Adipocyte (in vitro differentiated cells): ENCODE measurements around the gene CDH23.

Source experiments
- DNase-seq: peaks from one replicate; pipeline ENCODE4 v3.0.0-alpha.2; 2015; ENCODE audit warnings: low read depth
- H3K27me3 ChIP-seq: replicated peaks from 2 replicates; pipeline ENCODE4 v1.7.0; 2013; ENCODE audit warnings: mild to moderate bottlenecking, low read length, moderate library complexity; ENCODE audit not compliant: control insufficient read depth, insufficient read depth
- H3K36me3 ChIP-seq: 2 replicates; pipeline ENCODE4 v1.7.0; 2013; ENCODE audit warnings: low read length, mild to moderate bottlenecking, moderate library complexity; ENCODE audit not compliant: control insufficient read depth, insufficient read depth, severe bottlenecking
- H3K4me1 ChIP-seq: 2 replicates; pipeline ENCODE4 v1.7.0; 2013; ENCODE audit warnings: mild to moderate bottlenecking, low read length, moderate library complexity; ENCODE audit not compliant: control insufficient read depth, insufficient read depth
- H3K4me3 ChIP-seq: 2 replicates; pipeline ENCODE4 v1.7.0; 2013; ENCODE audit warnings: mild to moderate bottlenecking, low read length, moderate library complexity
- H3K9ac ChIP-seq: 2 replicates; pipeline ENCODE4 v1.7.0; 2013; ENCODE audit warnings: mild to moderate bottlenecking, low read length, moderate library complexity
- H3K9me3 ChIP-seq: 2 replicates; pipeline ENCODE4 v1.7.0; 2013; ENCODE audit warnings: mild to moderate bottlenecking, low read length, moderate library complexity; ENCODE audit not compliant: control insufficient read depth

CDH23 gene

DNA sequence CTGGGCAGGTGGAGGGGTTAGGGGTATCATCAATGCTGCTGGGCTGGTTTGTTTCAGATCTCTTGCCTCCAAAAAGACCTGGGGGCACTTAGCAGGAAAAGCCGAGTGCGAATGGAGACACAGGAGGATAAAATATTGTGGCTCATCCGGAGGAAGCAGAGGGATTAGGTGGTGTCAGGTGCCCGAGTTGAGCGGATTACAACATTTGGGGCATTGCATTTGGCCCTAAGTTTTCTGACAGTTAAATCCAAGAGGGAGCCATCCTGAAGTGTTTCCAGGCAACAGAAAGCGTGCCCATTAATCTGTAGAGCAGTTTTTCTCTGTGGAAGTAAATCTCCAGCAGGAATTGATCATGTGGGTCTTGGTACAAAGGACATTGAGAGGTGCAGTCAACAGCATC lies 85.9 kb downstream of the CDH23 start:
- no peak overlapping the region for H3K4me3 ChIP-seq
- no peak for DNase-seq
- peaks cover 68% of the 10 kb centered on the region for H3K27me3 ChIP-seq
- H3K9me3 ChIP-seq, result no peaks in the 10 kb centered on the region
- H3K36me3 ChIP-seq, result no peaks in the 10 kb centered on the region
- H3K9ac ChIP-seq, result no peak overlapping the region
- no peaks in the 10 kb centered on the region for H3K4me1 ChIP-seq

- Histone ChIP-seq H3K9ac (no peak overlapping the region), H3K4me3 (no peak overlapping the region), H3K36me3 (no peaks in the 10 kb centered on the region), H3K4me1 (no peaks in the 10 kb centered on the region), H3K27me3 (peaks cover 64% of the 10 kb centered on the region), H3K9me3 (peaks cover under 1% of the 10 kb centered on the region)
- no peak for DNase-seq
These were observed 86.4 kb downstream of the CDH23 start for GRCh38 chr10:71483135-71483534.

DNA sequence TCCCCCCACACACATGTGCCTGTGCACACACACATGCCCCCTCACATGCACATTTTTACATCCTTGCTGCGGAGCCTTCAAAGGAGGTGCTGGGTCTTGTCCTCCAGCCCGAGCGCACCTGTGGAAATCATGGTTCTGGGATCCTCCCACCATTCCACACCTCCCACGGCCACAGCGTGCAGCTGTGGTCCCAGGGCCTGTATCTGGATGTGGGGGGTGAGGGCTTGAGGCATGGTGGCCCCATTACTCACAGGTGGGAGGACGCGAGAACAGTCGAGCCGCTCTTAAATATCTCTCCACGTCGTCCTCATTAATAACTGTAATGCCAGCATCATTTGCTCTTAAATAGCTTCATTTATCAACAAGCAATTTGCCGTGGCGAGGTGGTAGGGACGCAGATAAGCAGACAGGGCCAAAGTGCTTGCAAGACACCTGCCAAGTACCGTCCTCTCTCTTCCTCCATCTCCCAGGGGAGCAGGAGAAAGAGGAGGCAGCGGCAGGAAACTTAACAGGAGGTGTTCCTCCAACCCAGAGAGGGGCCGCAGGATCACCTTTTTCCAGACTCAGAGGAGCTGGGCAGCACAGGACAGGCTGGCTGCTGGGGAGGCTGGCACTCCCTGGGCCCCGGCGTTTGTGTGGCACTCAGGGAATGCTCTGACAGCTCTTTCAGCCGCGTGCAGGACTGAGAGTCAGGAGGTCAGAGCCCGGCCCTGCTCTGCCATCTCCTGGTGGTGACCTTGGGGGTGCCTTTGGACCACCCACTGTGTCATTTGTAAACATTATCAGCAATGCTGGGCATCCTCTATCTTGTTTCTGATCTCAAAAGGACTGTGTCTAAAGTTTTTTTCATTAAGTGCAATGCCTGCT lies 87.4 kb downstream of the CDH23 start:
- peaks cover 11% of the 10 kb centered on the region for H3K9me3 ChIP-seq
- no peak for DNase-seq
- H3K4me3 ChIP-seq, result no peak overlapping the region
- H3K4me1 ChIP-seq, result no peaks in the 10 kb centered on the region
- no peaks in the 10 kb centered on the region for H3K36me3 ChIP-seq
- no peak overlapping the region for H3K9ac ChIP-seq
- peaks cover 54% of the 10 kb centered on the region for H3K27me3 ChIP-seq

GRCh38 chr10:71486484-71487114 lies 89.9 kb downstream of the CDH23 start:
- Histone ChIP-seq H3K9me3 (peaks cover 17% of the 10 kb centered on the region), H3K27me3 (peaks cover 40% of the 10 kb centered on the region), H3K36me3 (no peaks in the 10 kb centered on the region), H3K9ac (no peak overlapping the region), H3K4me1 (no peaks in the 10 kb centered on the region), H3K4me3 (no peak overlapping the region)
- peak; percentile 16 for DNase-seq

DNA sequence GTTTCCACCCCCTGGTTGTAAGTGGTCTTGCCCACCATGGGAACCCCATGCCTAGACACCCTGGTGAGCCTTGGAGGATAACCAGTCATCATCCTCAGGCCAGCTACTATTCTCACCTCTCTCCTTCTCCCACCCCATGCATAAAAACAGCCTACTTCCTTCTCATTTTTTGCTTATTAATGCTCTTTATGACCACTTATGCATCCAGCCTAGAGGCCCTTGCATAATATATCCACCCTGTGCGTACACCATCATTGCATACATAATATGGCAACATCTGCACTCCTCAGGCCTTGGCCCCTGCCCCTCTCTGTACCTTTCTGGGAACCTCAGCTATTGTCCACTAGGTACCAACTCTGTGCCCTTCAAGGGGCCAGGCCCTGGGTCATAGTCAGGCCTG lies 91.0 kb downstream of the CDH23 start:
- no peak overlapping the region for H3K4me3 ChIP-seq
- H3K4me1 ChIP-seq, result no peaks in the 10 kb centered on the region
- peaks cover 43% of the 10 kb centered on the region for H3K27me3 ChIP-seq
- no peaks in the 10 kb centered on the region for H3K36me3 ChIP-seq
- H3K9ac ChIP-seq, result no peak overlapping the region
- no peak for DNase-seq
- peaks cover 17% of the 10 kb centered on the region for H3K9me3 ChIP-seq

GRCh38 chr10:71489077-71489476 lies 92.4 kb downstream of the CDH23 start:
- DNase-seq, result no peak
- peaks cover 40% of the 10 kb centered on the region for H3K27me3 ChIP-seq
- H3K9me3 ChIP-seq, result peaks cover 17% of the 10 kb centered on the region
- no peak overlapping the region for H3K9ac ChIP-seq
- no peaks in the 10 kb centered on the region for H3K36me3 ChIP-seq
- no peak overlapping the region for H3K4me3 ChIP-seq
- H3K4me1 ChIP-seq, result no peaks in the 10 kb centered on the region

- Histone ChIP-seq H3K9me3 (peaks cover 17% of the 10 kb centered on the region), H3K36me3 (no peaks in the 10 kb centered on the region), H3K4me1 (no peaks in the 10 kb centered on the region), H3K9ac (no peak overlapping the region), H3K27me3 (peaks cover 39% of the 10 kb centered on the region), H3K4me3 (no peak overlapping the region)
- no peak for DNase-seq
These were observed 96.2 kb downstream of the CDH23 start for GRCh38 chr10:71492872-71493271.

DNA sequence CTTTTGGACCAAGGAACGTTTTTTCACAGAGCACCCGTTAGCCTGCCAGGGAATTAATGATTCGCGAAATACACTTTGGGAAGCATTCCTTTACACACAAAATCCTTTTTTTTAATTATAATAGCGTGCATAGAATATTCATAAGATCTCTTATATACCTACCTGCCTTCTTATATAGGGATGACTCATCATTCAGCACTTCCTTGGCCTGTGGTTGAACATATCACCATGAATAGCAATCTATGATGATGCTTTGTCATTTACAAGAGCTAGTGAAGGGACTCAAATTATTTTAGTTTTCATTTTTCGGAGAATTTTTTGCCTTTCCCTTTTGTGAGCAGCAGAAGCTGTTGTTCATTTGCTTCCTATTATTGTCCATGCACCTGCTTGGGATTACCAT lies 97.0 kb downstream of the CDH23 start:
- Histone ChIP-seq H3K4me1 (no peaks in the 10 kb centered on the region), H3K4me3 (no peak overlapping the region), H3K36me3 (no peaks in the 10 kb centered on the region), H3K9ac (no peak overlapping the region), H3K9me3 (peaks cover 11% of the 10 kb centered on the region), H3K27me3 (peaks cover 48% of the 10 kb centered on the region)
- DNase-seq, result no peak

- H3K4me3 ChIP-seq, result no peak overlapping the region
- H3K27me3 ChIP-seq, result peaks cover 53% of the 10 kb centered on the region
- H3K4me1 ChIP-seq, result no peaks in the 10 kb centered on the region
- H3K36me3 ChIP-seq, result no peaks in the 10 kb centered on the region
- no peak overlapping the region for H3K9ac ChIP-seq
- no peak for DNase-seq
- H3K9me3 ChIP-seq, result peaks cover 3% of the 10 kb centered on the region
These were observed 97.8 kb downstream of the CDH23 start for GRCh38 chr10:71494476-71494875.

GRCh38 chr10:71494980-71495381 lies 98.3 kb downstream of the CDH23 start:
- Histone ChIP-seq H3K27me3 (peaks cover 53% of the 10 kb centered on the region), H3K9ac (no peak overlapping the region), H3K4me1 (no peaks in the 10 kb centered on the region), H3K9me3 (no peaks in the 10 kb centered on the region), H3K36me3 (no peaks in the 10 kb centered on the region), H3K4me3 (no peak overlapping the region)
- DNase-seq, result no peak

DNA sequence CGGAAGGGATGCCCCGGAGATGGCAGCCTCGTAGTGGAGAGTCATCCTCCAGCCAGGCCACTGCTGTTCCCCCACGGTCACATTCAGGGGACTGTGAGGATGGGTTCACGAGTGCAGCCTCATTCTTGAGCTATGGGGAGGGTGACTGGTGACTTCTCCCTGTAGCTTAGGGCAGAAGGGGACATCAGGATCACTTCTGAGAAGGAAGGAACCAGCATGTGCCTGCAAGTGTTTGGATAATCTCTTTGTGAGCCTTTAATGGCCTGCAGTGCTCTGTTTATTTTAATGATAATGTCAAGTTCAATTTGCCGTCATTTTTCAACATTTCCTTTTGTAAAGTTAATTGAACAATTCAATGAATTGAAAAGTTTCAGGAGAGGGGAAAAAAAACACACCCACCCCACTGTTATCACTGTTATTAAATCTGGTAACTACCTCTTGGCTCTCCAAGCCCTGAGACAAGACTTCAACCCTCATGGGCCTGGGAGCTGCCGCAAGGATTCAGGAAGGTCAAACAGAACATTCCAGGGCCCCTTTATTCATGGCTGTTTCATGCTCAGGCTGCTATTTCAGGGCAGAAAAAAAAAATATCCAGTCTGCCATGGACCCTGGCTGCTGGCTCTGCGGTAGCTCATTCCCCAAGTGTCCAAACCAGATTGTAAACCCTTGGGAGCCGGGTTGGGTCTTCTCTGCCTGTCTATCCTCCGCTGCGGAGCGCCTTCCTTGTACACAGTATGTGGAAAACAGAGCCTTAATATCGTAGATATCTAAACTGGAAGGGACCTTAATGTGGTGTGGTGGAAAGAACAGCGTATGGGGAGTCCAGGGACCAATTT lies 100.4 kb downstream of the CDH23 start:
- Histone ChIP-seq H3K9ac (no peak overlapping the region), H3K27me3 (peaks cover 56% of the 10 kb centered on the region), H3K36me3 (no peaks in the 10 kb centered on the region), H3K9me3 (no peaks in the 10 kb centered on the region), H3K4me3 (no peak overlapping the region), H3K4me1 (no peaks in the 10 kb centered on the region)
- no peak for DNase-seq
